SK-N-SH treated with all-trans-retinoic acid at 6 μM for 48 hours (cell line): Measurements from ENCODE around the gene DKK2.

Experiments
- ARNTL ChIP-seq: fragments of 450-650 bp; formaldehyde crosslinking; IDR thresholded peaks from 2 replicates; pipeline ENCODE4 v1.5.0; 2020; ENCODE audit warnings: low read depth, mild to moderate bottlenecking, moderate library complexity, borderline replicate concordance
- BACH2 ChIP-seq: fragments of 250-450 bp; sonication (Bioruptor Pico); IDR thresholded peaks from 2 replicates; pipeline ENCODE4 v1.9.0; 2021; ENCODE audit warnings: mild to moderate bottlenecking, borderline replicate concordance
- CREB5 ChIP-seq: fragments of 250-450 bp; sonication (Bioruptor Pico); IDR thresholded peaks from 2 replicates; pipeline ENCODE4 v1.5.1; 2020; ENCODE audit warnings: low read depth, mild to moderate bottlenecking, moderate library complexity
- GLIS3 ChIP-seq: fragments of 250-450 bp; sonication (Bioruptor Pico); IDR thresholded peaks from 2 replicates; pipeline ENCODE4 v1.5.0; 2020; ENCODE audit warnings: mild to moderate bottlenecking, moderate library complexity
- OSR1 ChIP-seq: fragments of 250-450 bp; sonication (Bioruptor Pico); IDR thresholded peaks from 2 replicates; pipeline ENCODE4 v1.8.0; 2022; ENCODE audit warnings: moderate library complexity, mild to moderate bottlenecking, inconsistent platforms
- PATZ1 ChIP-seq: fragments of 250-450 bp; sonication (Bioruptor Pico); IDR thresholded peaks from 2 replicates; pipeline ENCODE4 v1.8.0; 2020; ENCODE audit warnings: mild to moderate bottlenecking, moderate library complexity, borderline replicate concordance
- RARB ChIP-seq: fragments of 250-450 bp; sonication (Bioruptor Pico); IDR thresholded peaks from 2 replicates; pipeline ENCODE4 v1.8.0; 2021; ENCODE audit warnings: mild to moderate bottlenecking, moderate library complexity
- TCF4 ChIP-seq: fragments of 250-450 bp; sonication (Bioruptor Pico); IDR thresholded peaks from 2 replicates; pipeline ENCODE4 v1.8.0; 2021; ENCODE audit warnings: mild to moderate bottlenecking, moderate library complexity, borderline replicate concordance
- TOX ChIP-seq: fragments of 250-450 bp; sonication (Bioruptor Pico); IDR thresholded peaks from 2 replicates; pipeline ENCODE4 v1.8.0; 2021; ENCODE audit warnings: mild to moderate bottlenecking, moderate library complexity, borderline replicate concordance
- ZC3H10 ChIP-seq: fragments of 250-450 bp; sonication (Bioruptor Pico); IDR thresholded peaks from 2 replicates; pipeline ENCODE4 v1.5.1; 2021; ENCODE audit warnings: mild to moderate bottlenecking, moderate library complexity
- ZFP3 ChIP-seq: fragments of 250-450 bp; sonication (Bioruptor Pico); IDR thresholded peaks from 2 replicates; pipeline ENCODE4 v1.5.0; 2020; ENCODE audit warnings: mild to moderate bottlenecking, moderate library complexity
- ZFP30 ChIP-seq: fragments of 450-650 bp; formaldehyde crosslinking; IDR thresholded peaks from 2 replicates; pipeline ENCODE4 v1.5.0; 2022; ENCODE audit warnings: mild to moderate bottlenecking, moderate library complexity
- TF ChIP-seq, protein P1 (sequence below): fragments of 250-450 bp; sonication (Bioruptor Pico); IDR thresholded peaks from 2 replicates; pipeline ENCODE4 v1.5.1; 2021; ENCODE audit warnings: mild to moderate bottlenecking, moderate library complexity
- TF ChIP-seq, protein P2 (sequence below): fragments of 250-450 bp; sonication (Bioruptor Pico); IDR thresholded peaks from 2 replicates; pipeline ENCODE4 v1.5.0; 2020; ENCODE audit warnings: mild to moderate bottlenecking, moderate library complexity

- TF ChIP-seq, protein P1, sequence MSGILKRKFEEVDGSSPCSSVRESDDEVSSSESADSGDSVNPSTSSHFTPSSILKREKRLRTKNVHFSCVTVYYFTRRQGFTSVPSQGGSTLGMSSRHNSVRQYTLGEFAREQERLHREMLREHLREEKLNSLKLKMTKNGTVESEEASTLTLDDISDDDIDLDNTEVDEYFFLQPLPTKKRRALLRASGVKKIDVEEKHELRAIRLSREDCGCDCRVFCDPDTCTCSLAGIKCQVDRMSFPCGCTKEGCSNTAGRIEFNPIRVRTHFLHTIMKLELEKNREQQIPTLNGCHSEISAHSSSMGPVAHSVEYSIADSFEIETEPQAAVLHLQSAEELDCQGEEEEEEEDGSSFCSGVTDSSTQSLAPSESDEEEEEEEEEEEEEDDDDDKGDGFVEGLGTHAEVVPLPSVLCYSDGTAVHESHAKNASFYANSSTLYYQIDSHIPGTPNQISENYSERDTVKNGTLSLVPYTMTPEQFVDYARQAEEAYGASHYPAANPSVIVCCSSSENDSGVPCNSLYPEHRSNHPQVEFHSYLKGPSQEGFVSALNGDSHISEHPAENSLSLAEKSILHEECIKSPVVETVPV (CRISPR knock-in tag): no peak
- TF ChIP-seq PATZ1 (no peak), TOX (CRISPR knock-in tag) (no peak), ZC3H10 (CRISPR knock-in tag) (no peak), ZFP30 (CRISPR knock-in tag) (no peak), ARNTL (CRISPR knock-in tag) (no peak), BACH2 (CRISPR knock-in tag) (no peak), RARB (no peak), CREB5 (no peak), OSR1 (CRISPR knock-in tag) (no peak), ZFP3 (CRISPR knock-in tag) (no peak), GLIS3 (CRISPR knock-in tag) (no peak), TCF4 (CRISPR knock-in tag) (no peak)
- TF ChIP-seq, protein P2, sequence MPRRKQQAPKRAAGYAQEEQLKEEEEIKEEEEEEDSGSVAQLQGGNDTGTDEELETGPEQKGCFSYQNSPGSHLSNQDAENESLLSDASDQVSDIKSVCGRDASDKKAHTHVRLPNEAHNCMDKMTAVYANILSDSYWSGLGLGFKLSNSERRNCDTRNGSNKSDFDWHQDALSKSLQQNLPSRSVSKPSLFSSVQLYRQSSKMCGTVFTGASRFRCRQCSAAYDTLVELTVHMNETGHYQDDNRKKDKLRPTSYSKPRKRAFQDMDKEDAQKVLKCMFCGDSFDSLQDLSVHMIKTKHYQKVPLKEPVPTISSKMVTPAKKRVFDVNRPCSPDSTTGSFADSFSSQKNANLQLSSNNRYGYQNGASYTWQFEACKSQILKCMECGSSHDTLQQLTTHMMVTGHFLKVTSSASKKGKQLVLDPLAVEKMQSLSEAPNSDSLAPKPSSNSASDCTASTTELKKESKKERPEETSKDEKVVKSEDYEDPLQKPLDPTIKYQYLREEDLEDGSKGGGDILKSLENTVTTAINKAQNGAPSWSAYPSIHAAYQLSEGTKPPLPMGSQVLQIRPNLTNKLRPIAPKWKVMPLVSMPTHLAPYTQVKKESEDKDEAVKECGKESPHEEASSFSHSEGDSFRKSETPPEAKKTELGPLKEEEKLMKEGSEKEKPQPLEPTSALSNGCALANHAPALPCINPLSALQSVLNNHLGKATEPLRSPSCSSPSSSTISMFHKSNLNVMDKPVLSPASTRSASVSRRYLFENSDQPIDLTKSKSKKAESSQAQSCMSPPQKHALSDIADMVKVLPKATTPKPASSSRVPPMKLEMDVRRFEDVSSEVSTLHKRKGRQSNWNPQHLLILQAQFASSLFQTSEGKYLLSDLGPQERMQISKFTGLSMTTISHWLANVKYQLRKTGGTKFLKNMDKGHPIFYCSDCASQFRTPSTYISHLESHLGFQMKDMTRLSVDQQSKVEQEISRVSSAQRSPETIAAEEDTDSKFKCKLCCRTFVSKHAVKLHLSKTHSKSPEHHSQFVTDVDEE (CRISPR knock-in tag): no peak
Measured at GRCh38 chr4:107072836-107073736, 37.0 kb upstream of the DKK2 start.
